GM19035 (cell line): Measurements from ENCODE around the gene SLC4A8.

Experiments
- ATAC-seq: cut with Tn5 transposase; IDR thresholded peaks from one replicate; pipeline ENCODE4 v1.9.1; 2021; ENCODE audit not compliant: unreplicated experiment

The SLC4A8 gene

DNA sequence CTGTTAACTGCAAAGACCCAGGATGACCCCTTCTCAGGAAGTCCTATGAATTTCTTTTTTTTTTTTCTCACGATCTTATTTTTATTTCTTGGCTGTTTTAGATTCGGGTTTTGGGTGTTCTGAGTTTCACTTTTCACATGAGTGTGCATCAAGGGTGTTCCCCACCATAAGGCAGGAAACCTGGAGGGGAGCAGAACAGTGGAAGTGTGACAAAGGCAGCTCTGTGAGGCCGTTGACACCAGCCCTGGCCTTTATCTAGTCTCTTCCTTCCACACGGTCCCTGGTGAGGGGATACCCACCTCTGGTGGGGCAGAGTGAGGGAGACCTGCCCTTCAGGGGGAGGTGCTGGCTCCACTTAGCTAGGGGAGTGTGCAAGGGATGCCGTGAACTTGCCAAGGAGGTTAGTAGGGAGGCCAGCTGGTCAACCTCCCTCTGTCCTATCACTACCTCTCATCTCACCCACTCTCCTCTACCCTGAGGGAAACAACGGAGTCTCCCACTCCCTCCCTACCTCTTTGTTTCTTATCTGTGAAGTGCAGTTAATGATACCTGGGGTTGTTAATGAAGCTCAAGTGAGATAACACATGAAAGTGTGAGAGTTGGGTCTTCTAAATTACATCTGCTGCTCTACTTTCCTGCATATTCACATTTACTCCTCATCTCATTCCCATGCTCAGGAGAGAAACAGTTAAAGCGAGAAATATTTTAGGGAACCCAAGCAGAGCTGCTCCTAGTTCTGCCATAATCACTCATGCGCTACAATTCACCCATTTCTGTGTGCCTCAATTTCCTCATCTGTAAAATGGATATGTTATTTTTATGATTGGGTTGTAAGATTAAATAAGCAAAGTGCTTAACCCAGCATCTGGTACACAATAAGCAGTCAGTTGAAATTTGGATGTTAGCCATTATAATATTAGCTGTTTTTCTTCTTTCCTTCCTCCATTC, 29.1 kb upstream of the SLC4A8 start:
- ATAC-seq, result peak; percentile 34

DNA sequence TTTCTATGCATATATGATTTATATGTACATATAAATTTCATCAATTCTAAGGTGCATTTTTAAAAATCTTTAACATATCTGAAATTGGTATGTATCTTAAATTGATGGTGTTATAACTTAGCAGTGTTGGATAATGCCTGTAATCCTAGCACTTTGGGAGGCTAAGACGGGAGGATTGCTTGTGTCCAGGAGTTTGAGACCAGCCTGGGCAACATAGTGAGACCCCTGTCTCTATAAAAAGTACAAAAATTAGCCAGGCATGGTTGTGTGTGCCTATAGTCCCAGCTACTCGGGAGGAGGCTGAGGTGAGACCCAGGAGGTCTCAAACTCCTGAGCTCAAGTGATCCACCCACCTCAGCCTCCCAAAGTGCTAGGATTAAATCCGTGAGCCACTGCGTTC, 27.0 kb upstream of the SLC4A8 start:
- no peak for ATAC-seq

DNA sequence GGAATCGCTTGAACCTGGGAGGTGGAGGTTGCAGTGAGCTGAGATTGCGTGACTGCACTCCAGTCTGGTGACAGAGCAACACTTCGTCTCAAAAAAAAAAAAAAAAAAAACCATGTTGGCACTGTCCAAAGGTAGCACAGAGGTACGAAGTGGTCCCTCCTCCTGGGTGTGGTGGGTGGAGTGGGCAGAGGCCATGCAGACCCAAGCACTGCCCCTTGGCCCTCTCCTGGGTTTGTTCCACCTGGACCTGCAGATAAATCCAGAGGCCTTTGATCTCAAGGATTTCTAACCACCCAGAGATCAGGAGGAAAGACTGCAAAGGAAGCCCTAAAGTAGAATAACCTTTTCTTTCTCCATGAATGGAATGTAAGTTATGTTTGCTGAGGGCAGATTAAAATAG, 24.7 kb upstream of the SLC4A8 start:
- no peak for ATAC-seq

DNA sequence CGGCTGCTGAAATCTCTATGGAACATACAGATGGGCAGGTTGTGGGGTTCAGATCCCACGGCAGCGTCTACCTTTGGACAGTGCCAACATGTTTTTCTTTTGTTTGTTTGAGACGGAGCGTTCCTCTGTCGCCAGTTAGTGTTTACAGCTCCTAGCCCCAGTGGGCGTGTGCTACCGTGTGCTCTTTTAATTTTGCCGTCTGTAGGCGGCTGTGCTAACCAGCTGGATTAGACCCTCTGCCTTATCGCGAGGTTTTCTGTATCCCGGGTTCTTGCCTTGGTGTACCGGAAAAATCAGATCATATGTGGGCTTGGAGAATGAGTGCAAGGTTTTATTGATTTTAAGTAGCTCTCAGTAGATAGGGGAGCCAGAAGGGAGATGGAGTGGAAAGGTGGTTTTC, 23.6 kb upstream of the SLC4A8 start:
- ATAC-seq, result no peak

DNA sequence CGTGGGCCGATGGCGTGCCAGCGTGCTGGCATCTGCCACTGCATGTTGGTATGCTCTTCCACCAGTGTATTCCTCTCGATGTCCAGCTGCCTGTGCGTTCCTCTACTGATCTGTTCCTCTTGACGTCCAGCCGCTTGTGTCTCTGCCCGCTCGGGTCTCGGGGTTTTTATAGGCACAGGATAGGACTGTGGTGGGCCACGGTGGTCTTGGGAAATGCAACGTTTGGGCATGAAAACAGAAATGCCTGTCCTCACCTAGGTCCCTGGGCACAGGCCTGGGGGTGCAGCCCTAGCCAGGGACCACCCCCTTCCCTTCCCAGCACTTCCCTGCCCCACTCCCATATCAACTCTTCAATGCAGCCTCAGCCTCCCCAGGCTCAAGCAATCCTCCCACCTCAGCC, 23.1 kb upstream of the SLC4A8 start:
- no peak for ATAC-seq

DNA sequence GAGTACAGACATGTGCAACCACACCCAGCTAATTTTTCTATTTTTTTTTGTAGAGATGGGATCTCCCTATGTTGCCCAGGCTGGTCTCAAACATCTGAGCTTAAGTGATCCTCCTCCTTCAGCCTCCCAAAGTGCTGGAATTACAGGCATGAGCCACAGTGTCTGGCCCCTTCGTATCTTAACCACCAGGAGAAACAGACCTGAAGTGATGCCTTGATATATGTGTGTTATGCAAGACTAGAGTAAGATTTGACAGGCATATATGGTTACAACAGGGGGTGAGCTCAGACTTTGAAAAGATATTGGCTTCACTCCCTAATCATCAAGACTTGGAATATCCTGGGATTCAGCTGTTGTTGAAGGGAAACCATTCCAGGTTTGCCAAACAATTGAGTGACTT, 22.7 kb upstream of the SLC4A8 start:
- no peak for ATAC-seq

DNA sequence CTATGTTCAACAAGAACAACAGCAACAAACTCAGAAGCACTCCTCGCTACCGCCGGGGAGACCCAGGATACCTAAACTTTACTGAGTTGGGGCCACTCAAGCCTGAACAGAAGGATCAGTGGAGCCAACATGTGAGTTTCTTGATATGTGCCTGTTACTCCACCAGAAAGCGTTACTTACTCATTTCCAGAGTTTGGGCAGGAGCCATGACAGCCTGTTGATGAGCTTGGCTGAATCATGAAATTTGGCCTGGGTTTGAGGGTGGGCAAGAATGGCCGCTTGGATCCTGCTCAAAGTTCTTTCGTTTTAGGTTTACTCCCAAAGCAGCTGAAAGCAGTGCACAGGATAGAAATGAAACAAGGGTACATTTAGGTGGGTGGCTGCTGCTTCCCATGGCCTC, 21.5 kb upstream of the SLC4A8 start:
- ATAC-seq, result no peak

DNA sequence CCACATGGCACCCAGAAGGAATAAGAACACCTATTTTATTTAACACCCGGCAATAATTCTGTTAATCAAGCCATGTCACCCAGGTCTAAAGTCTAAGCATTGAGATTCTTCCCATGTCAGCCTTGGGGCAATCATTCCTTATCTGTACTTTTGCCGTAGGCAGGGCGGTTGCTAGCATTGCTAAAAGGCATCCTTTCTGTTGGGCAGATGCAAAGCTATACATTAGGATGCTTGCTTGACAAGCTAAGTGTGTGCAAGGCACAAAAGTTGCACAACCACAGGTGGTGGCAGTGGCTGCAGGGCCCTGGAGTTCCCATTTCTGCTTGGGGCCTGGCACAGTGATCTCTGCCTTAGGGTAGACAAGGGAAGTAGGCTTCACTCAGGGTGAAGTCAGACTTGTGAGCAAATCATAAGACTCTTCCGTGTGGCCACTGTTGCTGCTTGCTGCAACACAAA, 20.9 kb upstream of the SLC4A8 start:
- no peak for ATAC-seq

DNA sequence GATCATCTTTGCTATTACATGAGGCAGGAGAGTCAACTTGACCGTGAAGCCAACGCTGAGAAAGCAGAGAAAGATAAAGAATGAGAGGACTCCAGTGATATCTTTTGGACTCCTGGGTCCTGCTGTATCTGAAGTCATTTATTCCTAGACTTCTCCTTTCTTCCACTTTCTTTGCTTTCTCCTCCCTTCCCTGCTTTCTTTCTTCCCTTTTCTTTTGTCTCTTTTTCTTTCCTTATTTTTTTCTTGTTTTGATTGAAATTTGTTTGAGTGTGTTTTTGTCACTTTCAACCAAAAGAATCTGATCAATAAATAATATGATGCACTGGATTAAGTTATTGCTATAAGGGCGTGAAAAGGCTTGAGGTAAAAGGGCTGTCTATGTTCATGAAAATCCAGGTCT, 20.0 kb upstream of the SLC4A8 start:
- no peak for ATAC-seq

DNA sequence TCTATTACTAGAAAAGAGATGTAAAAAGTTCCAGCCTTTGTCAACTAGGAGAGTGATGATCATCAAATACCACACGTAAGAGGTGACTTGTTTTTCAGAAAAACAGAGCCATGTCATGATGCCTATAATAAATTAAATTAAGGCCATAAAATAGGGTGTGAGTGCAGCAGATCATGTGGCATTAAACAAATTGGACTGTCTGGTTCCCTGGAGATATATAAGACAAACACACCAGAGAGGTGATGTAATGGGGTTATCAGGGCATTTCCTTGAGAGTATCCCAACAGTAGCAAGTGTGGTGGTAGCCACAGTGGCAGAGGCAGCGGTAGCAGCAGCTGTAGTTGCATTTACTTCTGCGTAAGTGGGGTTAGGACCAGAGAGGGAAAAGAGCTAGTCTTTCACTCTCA, 18.8 kb upstream of the SLC4A8 start:
- no peak for ATAC-seq

DNA sequence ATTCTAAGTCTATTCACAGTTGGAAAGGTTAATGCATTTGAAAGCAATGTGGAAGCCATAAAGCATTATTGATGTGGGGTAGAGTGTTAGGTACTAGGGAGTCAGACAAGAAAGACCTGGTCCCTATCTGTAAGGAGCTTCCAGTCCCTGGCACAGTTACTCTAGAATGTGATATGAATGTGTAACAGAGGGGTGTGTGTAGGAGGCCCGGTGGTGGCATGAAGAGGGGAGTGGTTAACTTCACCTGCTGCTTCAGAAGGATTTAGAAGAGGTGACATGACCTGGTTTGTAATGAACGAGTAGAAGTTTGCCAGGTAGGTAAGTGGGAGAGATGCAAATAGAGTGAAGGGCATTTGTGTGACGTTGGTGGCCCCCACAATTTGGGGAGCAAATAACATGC, 18.3 kb upstream of the SLC4A8 start:
- no peak for ATAC-seq

DNA sequence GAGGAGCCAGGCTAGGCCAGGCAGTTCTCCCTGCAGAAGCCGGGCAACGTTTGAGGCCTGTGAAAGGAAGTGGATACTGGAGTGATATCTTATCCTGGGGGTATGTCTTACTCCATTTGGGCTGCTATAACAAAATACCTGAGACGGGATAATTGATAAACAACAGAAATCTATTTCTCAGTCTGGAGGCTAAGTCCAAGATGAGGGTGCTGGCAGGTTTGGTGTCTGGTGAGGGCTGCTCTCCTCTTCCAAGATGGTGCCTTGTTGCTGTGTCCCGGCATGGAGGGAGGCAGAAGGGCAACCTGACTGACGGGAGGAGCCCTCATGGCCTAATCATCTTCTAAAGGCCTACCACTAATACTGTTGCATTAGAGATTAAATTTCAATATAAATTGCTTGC, 17.8 kb upstream of the SLC4A8 start:
- no peak for ATAC-seq

DNA sequence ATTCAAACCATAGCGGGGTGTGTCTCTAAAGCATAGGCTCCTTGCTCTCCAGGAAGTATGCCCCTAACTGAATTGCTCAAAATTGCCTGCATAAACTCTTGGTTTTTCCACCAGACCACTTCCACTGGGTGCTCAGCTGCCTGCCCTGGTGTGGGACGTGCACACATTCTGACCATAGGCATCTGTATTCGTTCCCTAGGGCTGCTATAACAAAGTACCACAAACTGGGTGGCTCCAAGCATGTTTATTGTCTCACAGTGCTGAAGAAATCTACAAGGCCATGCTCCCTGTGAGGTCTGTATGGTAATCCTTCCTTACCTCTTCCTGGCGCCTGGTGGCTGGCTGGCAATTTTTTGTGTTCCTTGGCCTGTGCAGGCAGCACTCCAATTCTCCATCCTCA, 17.0 kb upstream of the SLC4A8 start:
- no peak for ATAC-seq

DNA sequence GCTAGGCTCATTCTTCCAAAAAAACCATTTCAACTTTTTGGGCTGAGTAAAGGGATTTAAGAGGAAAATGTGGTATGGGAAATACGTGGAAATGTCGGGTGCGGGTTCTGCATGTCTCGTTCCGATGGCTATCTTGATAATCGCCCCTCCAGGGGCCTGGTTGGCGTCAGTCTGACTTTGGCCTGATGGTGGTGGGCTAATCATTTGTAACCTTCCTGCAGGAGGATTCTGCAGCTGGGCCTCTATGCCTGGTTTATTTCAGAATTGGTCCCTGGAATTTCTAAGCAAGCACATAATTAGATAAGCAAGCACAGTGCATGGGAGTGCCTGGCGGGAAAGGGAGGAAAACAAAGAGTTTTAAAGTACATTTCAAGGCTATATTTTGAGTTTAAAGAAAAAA, 14.8 kb upstream of the SLC4A8 start:
- no peak for ATAC-seq

DNA sequence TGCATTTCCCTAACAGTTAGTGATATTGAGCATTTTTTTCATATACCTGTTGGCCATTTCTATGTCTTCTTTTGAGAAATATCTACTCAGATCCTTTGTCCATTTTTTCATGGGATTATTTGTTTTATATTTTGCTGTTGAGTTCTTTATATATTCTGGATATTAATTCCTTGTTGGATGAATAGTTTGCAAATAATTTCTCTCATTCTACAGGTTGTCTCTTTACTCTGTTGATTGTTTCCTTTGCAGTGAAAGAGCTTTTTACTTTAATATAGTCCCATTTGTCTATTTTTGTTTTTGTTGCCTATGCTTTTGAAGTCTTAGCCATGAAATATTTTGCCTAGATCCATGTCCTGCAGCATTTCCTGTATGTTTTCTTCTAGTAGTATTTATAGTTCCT, 11.5 kb upstream of the SLC4A8 start:
- no peak for ATAC-seq

DNA sequence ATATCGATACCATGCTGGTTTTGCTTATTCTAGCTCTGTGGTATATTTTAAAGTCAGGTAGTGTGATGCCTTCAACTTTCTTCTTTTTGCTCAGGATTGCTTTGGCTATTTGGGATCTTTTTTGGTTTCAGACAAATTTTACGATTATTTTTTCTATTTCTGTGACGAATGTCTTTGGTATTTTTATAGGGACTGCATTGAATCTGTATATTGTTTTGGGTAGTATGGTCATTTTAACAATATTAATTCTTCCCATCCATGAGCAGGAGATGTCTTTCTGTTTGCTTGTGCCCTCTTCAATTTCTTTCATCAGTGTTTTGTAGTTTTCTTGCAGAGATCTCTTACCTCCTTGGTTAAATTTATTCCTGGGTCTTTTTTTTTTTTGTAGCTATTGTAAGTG, 10.8 kb upstream of the SLC4A8 start:
- ATAC-seq, result no peak

DNA sequence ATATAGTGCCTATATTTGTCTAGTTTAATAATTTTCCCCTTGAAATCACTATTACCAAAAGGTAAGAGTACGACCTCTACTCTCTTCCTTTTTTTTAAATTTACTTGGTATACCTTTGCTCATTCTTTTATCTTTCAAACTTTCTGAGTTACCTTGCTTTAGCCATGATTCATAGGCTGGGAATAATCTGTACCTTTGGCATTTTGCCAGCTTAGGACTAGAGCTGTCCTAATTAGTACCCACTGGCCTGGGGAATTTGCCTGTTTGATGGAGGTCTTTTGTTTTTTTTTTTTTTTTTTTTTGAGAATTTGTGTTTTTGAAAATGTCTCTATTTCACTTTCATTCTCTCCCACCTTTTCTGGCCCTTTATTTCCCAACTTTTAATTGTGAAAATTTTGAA, 8.7 kb upstream of the SLC4A8 start:
- ATAC-seq, result no peak

DNA sequence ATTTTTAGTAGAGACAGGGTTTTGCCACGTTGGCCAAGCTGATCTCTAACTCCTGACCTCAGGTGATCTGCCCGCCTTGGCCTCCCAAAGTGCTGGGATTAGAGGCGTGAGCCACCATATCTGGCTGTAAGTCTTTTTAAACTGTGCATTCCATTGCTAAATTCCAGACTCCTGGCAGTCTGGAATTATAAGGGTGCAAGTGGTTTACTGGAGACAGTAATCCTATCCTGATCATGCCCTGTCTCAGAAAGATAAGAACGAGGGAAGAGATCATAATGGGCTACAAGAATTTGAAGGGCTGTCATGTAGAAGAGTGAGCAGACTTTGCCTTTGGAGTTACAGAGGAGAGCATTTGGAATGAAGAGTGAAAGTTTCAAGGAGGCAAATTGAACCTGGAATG, 6.8 kb upstream of the SLC4A8 start:
- no peak for ATAC-seq

DNA sequence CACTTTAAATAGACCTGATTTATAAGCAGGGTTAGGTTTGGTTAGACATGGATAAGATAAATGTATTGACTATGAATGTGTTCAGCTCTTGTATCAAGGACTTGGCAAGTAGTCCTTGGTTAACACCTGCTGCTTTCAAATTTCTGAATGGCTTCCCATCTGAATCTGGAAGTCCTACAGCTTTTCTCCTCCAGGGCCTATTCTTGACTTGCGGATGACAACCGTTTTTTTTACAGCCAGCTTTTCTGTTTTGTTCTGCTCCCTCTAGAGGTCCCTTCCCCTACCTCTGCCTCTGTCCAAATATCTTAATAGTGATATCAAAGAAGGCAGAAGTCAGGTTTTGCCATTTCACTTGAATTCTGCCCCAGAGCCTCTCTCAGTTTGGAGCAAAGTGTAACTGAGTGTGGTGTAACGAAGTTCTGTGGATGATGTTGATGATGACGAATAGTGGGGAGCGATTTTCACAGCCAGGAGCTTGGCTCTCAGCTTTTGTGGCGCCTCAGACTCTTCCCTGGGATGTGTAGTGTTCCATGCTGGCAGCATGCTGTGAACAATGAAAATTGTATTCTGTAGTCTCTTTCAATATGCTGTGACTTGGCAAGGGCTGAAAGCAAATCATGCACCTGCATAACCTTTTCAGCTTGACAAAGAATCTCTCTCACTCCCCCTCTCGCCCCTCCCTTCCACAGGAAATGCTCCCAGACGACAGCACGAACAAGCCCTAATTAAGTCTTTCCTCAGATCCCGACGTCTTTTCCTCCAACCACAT, 5.0 kb upstream of the SLC4A8 start:
- no peak for ATAC-seq

DNA sequence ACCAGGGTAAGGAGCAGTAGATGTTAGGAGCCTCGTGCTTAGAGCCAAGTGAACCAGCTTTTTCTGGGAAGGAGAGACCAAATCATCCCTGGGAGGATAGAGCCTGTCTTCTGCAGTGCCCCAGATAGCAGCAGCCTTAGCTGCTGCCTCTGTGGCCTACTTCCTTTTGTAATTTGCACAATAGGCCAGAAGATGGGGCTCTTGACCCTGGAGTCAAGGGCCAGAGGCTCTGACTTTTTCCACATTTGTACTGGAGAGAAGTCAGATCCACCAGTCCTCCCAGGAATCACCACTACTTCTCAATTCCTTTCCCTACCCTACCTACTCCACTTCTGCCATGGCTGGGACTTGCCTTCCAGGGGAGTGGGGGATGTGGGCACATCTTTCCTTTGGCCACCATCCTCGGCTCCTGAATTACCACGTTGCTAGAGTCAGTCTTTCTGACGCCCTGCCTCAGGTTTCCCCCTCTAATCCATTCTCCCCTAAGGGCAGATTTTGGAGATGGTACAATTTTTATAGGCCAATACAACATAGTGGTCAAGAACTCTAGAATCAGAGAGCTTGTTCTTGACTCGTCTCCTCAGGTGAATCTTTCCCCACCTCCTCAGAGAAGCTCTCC, 3.3 kb upstream of the SLC4A8 start:
- no peak for ATAC-seq

DNA sequence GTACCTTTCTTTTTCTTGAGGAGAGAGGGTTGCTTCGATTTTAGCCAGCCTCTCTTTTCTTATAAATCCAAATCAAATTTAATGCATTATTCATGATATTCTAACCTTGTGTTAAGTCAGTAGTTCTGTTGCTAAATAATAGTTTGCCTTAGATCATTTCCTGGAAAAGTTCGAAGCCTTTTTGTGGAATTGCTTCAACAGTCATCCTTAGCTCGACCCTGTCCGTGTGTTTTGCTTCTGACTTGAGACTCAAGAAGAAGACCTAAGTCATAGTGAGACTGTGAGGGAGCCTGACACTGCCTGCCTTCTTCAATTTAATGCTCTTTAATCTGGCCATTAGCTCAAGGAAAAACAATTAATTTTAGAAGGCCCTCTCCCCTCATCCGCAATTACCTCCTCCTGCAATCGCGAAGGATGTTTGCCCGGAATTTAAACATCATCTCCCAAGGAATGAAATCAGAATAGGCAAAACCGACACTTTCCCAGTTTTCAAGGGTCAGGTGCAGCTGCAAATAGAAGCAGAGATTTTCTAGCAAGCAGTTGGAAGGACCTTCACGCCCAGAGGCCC, 453 bp upstream of the SLC4A8 start:
- no peak for ATAC-seq
